Mucosa of rectum (tissue), 2 donors: ENCODE data around the gene BTC.

Experiments
- H3K27ac ChIP-seq, 2 donors: one replicate each; pipeline ENCODE4 v1.7.0; 2013; ENCODE audit warnings: inconsistent platforms in 2 of 2, low read depth in 2 of 2, low read length in 2 of 2
- H3K27me3 ChIP-seq, 2 donors: one replicate each; pipeline ENCODE4 v1.7.0; 2013; ENCODE audit warnings: low read length in 2 of 2; ENCODE audit not compliant: control insufficient read depth in 2 of 2, insufficient read depth in 2 of 2
- H3K36me3 ChIP-seq, 2 donors: one replicate each; pipeline ENCODE4 v1.7.0; 2013; ENCODE audit warnings: low read length in 2 of 2; ENCODE audit not compliant: control insufficient read depth in 2 of 2, insufficient read depth in 2 of 2
- H3K4me1 ChIP-seq, 2 donors: one replicate each; pipeline ENCODE4 v1.7.0; 2013; ENCODE audit warnings: low read length in 2 of 2, mild to moderate bottlenecking in 1 of 2; ENCODE audit not compliant: control insufficient read depth in 2 of 2, insufficient read depth in 2 of 2
- H3K4me3 ChIP-seq, 2 donors: one replicate each; pipeline ENCODE4 v1.7.0; 2013; ENCODE audit warnings: low read length in 2 of 2
- H3K9ac ChIP-seq, 2 donors: one replicate each; pipeline ENCODE4 v1.7.0; 2013; ENCODE audit warnings: low read length in 2 of 2, low read depth in 1 of 2, mild to moderate bottlenecking in 1 of 2
- H3K9me3 ChIP-seq, 2 donors: one replicate each; pipeline ENCODE4 v1.7.0; 2013; ENCODE audit warnings: low read length in 2 of 2; ENCODE audit not compliant: control insufficient read depth in 2 of 2
- donor health status: healthy.
- donor health status: Normal muscosa, but diverticular disease.

The BTC gene

DNA sequence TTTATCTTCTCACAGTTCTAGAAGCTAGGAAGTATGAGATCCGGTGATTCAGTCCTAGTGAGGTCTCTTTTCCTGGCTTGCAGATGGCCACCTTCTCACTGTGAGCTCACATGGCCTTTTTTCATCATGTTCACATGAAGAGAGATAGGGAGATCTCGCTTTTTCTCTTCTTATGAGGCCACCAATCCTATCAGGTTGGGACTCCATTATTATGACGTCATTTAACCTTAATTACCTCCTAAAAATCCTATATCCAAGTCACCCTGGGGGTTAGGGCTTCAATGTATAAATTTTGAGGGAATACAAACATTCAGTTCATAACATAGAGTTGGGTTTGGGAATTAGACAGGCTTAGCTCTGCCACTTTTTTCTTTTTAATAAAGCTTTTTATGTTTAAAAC lies 6.0 kb upstream of the BTC start:
- H3K27me3 ChIP-seq = no peaks in the 10 kb centered on the region
- H3K4me1 ChIP-seq = no peaks in the 10 kb centered on the region
- no peak overlapping the region for H3K27ac ChIP-seq
- H3K9ac ChIP-seq = no peak overlapping the region
- H3K4me3 ChIP-seq = no peak overlapping the region
- no peaks in the 10 kb centered on the region for H3K9me3 ChIP-seq
- no peaks in the 10 kb centered on the region for H3K36me3 ChIP-seq

DNA sequence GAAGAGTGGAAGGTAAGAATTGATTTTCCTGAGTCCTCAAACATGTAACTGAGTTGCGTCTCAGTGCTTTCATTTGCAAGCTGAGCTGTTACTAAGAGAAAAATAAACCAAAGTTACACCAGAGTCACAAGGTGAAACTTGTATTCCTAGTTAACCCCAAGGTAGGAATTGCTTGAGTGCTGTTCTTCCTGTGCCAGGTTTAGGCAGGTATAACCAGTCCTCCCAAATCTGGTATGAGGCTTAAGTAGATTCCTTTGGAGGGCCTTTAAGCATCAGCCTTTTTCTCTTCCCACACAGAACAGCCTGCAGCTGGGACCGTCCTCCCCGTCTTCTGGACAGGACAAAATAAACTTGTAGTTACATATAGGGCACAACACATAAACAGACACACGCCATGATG lies 2.3 kb upstream of the BTC start:
- Histone ChIP-seq H3K36me3 (no peaks in the 10 kb centered on the region), H3K9ac (no peak overlapping the region), H3K9me3 (no peaks in the 10 kb centered on the region), H3K4me1 (peaks cover 9 to 10% of the 10 kb centered on the region in 2 donors), H3K27me3 (no peaks in the 10 kb centered on the region), H3K27ac (no peak overlapping the region), H3K4me3 (no peak overlapping the region)

DNA sequence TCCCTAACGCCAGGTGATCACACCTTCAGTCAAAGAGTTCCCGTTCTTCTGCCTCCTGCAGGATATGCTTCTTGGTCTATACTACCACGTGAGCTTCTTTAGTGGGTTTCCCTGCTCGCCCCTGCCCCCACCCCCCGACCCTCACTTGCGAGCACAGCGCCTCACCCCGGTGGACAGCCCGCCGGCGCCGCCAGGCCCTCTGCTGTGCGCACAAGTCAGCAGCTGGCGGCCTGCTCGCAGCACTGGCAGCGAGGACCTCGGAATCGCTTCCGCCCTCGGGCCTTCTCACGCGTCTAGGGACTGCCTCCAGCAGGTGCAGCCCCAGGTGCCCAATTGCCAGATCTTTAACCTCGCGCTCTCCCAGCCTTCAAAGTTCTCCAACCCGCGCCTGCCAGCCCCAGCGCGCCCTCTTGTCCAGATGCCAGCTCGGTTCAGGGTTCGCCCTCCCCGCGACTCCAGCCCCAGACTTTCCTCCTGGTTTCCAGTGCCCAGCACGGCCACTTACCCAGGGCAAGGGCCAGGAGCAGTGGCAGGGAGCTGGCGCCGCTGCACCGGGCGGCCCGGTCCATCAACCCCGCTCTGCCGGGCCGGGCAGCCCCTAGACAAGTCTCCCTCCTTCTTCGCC lies 454 bp downstream of the BTC start:
- Histone ChIP-seq H3K4me1 (peaks cover 9 to 10% of the 10 kb centered on the region in 2 donors), H3K27ac (peak overlapping the region; percentile 80 to 81), H3K36me3 (no peaks in the 10 kb centered on the region), H3K9ac (peak overlapping the region; percentile 72 to 77), H3K27me3 (no peaks in the 10 kb centered on the region), H3K9me3 (no peaks in the 10 kb centered on the region), H3K4me3 (peak overlapping the region; percentile 68 to 77)

- Histone ChIP-seq H3K9ac (no peak overlapping the region), H3K9me3 (no peaks in the 10 kb centered on the region), H3K27me3 (no peaks in the 10 kb centered on the region), H3K4me3 (no peak overlapping the region), H3K27ac (no peak overlapping the region), H3K36me3 (no peaks in the 10 kb centered on the region), H3K4me1 (peaks cover 9 to 10% of the 10 kb centered on the region in 2 donors)
Measured at GRCh38 chr4:74790652-74791051, 3.7 kb downstream of the BTC start.

DNA sequence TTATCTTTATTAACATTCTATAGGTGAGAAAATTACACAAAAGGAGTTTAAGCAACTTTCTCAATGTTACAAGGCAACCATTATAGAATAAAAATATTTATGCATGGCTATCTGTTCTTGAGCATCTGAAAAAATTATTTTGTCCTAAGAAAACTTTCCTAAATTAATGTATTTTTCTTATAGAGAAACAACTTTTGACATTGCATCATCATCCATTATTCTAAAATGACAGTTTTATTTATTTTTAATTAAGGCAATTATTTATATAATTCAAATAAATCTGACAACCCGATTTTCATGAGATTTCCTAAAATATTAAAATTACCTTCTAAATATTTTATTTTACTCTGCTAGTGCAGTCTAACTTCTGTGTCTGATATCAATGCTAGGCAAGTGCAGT lies 4.8 kb downstream of the BTC start:
- H3K9ac ChIP-seq = no peak overlapping the region
- H3K36me3 ChIP-seq = no peaks in the 10 kb centered on the region
- H3K4me3 ChIP-seq = no peak overlapping the region
- H3K27me3 ChIP-seq = no peaks in the 10 kb centered on the region
- peaks cover 9 to 10% of the 10 kb centered on the region in 2 donors for H3K4me1 ChIP-seq
- H3K9me3 ChIP-seq = no peaks in the 10 kb centered on the region
- H3K27ac ChIP-seq = no peak overlapping the region

DNA sequence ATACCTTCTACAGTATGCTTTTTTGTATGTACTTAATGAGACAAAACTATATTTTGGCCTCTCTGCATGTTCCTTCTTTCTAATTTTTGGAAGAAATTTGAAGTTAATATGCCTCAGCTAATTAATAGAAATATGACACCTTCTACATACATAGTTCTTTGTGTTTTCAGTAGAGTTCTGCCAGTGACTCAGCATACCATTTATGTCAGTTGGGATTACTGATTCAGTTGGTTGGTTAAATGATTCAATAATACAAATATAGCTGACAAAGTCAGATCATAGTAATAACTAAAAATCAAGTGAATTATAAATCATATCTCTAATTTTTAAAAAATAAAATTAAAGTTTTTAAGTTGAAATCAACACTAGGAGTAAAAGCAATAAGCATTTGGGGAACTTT lies 16.8 kb downstream of the BTC start:
- no peak overlapping the region for H3K9ac ChIP-seq

GRCh38 chr4:74772783-74773182 lies 21.5 kb downstream of the BTC start:
- Histone ChIP-seq H3K9ac (no peak overlapping the region), H3K36me3 (no peaks in the 10 kb centered on the region), H3K27me3 (no peaks in the 10 kb centered on the region), H3K27ac (no peak overlapping the region), H3K9me3 (no peaks in the 10 kb centered on the region), H3K4me1 (no peaks in the 10 kb centered on the region), H3K4me3 (no peak overlapping the region)

More for the DNA sequence above, 16.8 kb downstream of the BTC start:
- Histone ChIP-seq H3K27me3 (no peaks in the 10 kb centered on the region), H3K27ac (no peak overlapping the region), H3K4me3 (no peak overlapping the region), H3K4me1 (no peaks in the 10 kb centered on the region), H3K36me3 (no peaks in the 10 kb centered on the region), H3K9me3 (no peaks in the 10 kb centered on the region)

DNA sequence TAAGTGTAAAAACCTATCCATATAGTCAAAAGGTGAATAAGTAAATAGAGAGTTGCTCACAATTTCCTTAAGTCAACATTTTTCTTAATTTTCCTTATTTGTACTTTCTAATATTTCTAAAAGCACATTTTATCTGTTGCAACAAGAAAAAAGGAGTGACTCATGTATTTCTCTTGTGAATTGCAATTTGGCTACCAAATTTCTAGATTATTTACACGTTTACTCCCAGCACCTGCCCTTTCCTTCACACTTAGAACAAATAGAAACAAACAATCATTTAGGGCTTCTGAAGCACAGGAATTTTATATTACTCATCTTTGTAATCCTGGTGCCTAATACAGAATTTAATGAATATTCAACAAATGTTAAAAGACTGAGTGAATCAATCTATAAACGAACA lies 22.2 kb downstream of the BTC start:
- Histone ChIP-seq H3K27me3 (no peaks in the 10 kb centered on the region), H3K4me3 (no peak overlapping the region), H3K9me3 (no peaks in the 10 kb centered on the region), H3K9ac (no peak overlapping the region), H3K4me1 (no peaks in the 10 kb centered on the region), H3K27ac (no peak overlapping the region), H3K36me3 (no peaks in the 10 kb centered on the region)

DNA sequence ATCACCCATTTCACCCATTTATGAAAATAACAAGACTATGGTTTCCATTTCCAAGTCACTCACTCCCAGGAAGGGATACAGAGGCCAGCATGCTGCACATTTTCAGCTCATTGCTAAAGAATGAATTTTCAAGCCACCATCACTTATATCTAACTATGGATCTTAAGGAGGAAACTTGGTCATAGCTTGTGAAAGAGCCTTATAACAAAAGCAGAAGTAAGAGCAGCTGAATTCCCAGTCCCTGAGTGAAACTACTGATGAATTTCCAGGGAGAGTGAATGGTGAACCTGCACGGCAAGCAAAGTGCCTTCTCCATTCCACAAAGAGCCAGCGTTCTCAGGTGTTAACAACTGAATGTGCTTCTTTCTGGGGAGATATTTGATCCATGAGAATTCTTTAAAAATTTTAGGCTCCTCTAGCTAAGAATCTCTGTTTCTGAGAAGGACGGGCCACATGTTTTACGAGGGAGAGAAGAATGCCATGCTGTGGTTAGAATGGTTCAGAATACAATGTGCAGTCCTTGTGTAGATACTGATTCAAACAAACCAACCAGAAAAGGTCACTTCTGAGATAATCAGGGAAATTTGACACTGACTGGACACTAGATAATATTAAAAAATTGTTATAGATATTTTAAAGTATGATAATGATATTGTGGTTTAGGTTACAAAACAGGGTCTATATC lies 24.0 kb downstream of the BTC start:
- no peak overlapping the region for H3K27ac ChIP-seq
- no peaks in the 10 kb centered on the region for H3K36me3 ChIP-seq
- H3K9ac ChIP-seq = no peak overlapping the region
- no peaks in the 10 kb centered on the region for H3K9me3 ChIP-seq
- no peaks in the 10 kb centered on the region for H3K27me3 ChIP-seq
- H3K4me1 ChIP-seq = no peaks in the 10 kb centered on the region
- H3K4me3 ChIP-seq = no peak overlapping the region

GRCh38 chr4:74768857-74769525 lies 25.3 kb downstream of the BTC start:
- no peak overlapping the region for H3K27ac ChIP-seq
- H3K9ac ChIP-seq = no peak overlapping the region
- H3K4me3 ChIP-seq = no peak overlapping the region
- H3K9me3 ChIP-seq = no peaks in the 10 kb centered on the region
- H3K27me3 ChIP-seq = no peaks in the 10 kb centered on the region
- H3K4me1 ChIP-seq = no peaks in the 10 kb centered on the region
- no peaks in the 10 kb centered on the region for H3K36me3 ChIP-seq
